GM19025 (cell line): ENCODE results near the gene CWC27.

ENCODE experiments used
- ATAC-seq: cut with Tn5 transposase; IDR thresholded peaks from one replicate; pipeline ENCODE4 v1.9.1; 2021; ENCODE audit warnings: mild to moderate bottlenecking, low read depth, moderate library complexity; ENCODE audit not compliant: unreplicated experiment

The CWC27 gene

DNA sequence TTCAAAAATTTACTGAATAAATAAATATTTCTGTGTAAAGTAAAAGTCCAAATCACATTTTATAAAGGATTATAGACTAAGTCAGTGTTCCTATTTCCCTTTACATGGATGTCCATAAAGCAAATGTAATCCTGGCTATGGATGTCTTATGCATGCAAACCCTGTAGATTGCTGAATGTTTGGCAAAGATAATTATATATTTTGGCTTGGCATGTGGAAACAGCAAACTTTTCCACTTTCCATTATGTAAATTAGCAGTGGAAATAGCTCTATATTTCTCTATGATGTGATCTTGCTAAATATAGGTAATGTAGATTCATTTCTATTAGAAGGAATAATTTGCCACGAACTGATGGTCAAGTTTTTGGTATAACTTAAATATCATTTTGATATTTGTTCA, 66.5 kb downstream of the CWC27 start:
- no peak for ATAC-seq

DNA sequence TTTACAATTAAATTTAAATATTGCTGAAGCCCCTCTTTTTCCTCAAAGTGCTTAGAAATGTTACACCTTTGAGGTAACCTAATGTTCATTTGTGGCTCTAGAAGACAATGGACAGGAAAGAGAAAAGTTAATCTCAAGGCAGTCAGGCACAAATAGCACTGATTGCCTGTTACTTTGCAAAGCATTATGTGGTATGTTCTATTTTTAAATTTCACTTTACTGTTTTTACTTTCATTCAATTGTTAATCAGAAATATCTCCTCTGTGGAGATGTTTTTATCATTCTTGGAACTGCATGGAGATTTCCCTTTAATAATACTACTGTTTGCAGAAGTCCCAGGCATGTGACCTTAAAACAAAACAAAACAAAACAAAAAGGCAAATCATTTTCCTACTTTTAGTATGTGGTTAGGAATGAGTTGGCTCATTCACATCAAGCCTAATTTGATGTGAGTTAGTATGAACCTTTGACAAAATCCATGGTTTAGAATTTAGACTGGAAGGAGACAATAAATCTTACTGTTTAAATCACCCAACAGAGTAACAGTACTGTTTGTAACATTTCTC, 67.5 kb downstream of the CWC27 start:
- no peak for ATAC-seq

DNA sequence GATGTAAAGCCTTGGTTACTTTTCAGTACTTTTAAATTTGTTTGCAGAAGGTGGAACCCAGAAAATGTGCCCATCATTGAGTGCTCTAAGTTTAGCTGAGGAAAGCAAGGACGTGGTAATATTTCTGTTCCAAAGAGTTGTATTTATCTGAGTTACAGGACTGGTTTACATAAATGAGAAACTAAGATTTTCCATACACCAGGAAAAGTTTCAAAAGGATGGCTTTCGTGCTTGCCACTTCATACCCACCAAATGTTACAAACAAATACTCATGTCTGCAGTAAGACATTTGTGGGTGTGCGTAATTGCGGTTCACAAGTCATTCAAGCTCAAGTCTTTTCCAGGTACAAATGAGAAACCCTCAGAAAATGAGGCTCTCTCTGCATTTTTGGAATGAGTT, 68.1 kb downstream of the CWC27 start:
- no peak for ATAC-seq

DNA sequence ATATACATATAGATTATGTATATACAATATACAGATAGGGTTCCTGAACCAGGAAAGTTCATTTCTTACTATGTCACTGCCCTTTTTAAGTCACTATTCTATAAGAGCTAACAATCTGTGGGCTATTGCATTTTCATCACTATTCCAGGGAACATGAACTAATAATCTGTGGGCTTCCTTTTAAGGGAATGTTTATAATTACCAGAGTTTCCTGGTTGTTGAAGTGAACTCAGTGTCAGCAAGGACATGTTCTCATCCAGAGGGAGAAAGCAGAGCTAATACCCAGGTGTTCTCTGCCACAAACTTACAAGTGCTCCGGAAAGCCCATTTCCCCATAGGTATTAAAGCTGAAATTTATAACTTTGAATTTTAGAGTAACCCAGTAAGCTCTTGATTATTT, 69.6 kb downstream of the CWC27 start:
- no peak for ATAC-seq

DNA sequence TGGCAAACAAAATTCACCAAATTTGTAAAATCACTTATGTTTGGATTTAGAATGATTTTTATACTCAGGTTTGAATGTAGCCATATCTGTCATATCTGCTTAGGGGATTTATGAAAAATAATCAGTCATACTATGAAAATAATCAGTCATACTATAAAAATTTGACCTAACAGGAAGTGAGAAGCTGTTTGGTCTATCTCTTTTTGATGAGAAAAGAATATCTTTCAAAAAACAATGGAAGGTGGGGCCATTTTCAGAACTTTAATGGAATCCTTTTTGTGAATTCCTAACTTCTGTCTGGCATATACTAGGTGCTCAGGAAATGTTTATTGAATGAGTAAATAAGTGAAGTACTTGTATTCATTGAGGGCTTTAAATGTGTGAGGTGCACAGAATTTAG, 70.1 kb downstream of the CWC27 start:
- no peak for ATAC-seq

DNA sequence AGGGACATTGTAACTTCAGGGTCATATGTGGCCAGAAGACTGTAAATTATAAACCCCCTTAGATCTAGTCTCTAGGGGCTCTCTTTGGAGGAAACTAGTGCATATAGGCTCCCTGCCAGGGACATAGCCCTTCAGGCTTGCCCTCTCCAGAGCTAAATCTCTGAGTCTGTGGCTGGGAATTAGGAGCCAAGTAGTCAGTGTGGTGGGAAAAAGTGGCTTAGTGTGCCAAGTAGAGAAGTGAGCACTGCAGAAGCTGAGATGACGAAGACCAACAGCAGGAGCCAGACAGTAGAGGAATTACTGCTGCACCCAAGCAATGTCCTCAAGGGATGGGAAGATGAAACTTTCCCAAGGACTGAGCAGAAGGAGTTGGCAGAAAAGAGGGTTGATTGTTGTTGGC, 71.2 kb downstream of the CWC27 start:
- ATAC-seq: no peak

DNA sequence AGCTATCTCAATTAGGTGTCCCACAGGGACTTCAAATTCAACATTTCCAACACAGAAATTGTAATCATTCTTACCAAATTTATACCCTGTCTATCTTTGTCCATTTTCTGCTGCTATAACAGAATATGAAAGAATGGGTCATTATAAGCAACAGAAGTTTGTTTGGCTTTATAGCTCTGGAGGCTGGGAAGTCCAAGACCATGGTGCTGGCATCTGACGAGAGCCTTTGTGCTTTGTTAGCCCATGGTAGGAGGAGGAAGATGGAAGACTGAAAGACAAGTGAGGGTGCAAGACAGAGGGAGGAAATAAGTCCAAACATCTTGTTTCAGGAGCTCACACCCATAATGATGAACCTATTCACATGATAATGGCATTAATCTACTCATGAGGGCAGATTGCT, 72.2 kb downstream of the CWC27 start:
- ATAC-seq: no peak

DNA sequence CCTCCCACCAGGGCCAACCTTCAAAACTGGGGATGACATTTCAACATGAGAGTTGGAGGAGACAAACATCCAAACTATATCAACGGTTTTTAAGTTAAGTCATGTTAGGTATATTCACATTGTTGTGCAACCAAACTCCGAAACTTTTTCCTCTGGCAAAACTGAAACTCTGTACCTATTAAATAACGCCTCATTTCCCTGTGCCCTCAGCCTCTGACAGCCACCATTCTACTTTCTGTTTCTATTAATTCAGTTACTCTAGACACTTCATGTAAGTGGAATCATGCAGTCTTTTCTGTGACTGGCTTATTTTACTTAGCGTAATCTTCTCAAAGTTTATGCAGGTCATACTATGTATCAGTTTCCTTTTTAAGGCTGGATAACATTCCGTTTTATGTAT, 85.0 kb downstream of the CWC27 start:
- ATAC-seq: no peak

DNA sequence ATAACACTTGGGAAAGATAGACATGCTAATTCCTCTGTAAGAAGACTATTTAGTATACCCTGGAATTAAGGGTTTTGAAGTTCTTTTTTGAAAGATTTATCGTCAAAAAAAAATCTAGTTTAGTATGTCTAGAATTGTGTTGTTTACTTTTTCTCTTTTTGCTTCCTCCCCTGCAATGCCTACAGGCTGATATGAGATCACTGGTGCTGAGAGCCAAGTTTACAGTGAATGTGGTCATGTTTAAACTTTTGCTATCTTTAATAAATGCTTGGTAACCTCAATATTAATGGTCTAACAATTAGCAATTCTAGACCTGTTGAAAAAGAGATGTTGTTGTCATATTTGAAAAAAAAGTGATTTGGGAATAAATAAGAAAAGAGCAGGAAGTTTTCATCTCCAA, 86.1 kb downstream of the CWC27 start:
- no peak for ATAC-seq

DNA sequence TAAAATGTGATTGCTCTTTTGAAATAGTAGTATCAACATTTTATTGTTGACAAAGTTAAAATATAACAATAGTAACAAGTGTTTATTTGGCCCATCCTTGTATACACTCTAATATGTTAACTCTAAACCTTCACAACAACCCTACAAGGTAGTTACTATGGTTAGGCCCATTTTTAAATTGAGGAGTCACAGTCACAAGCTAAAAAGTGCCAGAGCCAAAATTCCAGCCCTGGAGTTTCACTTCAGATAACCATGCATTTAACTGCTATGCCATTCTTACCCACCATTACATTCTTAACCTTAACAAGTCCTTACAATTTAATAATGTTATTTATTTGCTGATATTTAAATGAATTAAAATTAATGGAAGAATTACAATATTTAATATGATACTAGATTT, 91.2 kb downstream of the CWC27 start:
- no peak for ATAC-seq

DNA sequence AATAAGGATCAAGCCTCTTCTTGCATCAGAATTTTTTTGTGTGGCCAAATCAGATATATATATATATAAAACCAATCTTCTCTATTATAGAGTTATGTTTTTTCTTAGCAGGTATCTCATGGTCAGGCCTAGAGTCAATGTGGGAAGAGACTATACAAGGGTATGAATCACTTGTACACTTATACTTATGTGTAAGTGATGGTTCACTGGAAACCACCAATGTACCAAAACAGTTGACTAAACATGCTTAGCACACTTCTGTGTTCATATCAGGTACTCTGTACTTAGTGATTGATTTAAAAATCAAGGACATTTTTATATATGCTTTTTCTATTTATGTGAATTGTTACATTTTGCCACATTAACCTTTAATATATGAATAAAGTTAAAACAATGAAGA, 92.6 kb downstream of the CWC27 start:
- no peak for ATAC-seq

DNA sequence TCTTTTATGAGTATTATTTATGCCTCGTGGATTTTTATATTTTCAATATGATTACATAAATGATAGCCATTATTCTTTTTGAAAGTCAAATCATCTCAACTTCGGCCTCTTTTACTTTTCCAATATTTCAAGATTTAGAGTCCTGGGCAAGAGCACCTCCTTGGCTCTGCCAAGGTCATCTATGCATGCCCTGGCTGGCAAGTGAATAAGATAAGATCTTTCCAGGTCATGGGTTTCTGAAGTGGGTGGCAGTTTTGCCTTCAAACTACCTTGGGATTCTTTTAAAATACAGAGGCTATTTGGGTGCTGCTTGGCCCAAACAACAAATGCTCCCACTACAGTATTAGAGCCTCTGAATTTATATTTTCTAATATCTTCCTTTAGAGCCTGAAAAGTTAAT, 95.4 kb downstream of the CWC27 start:
- no peak for ATAC-seq

DNA sequence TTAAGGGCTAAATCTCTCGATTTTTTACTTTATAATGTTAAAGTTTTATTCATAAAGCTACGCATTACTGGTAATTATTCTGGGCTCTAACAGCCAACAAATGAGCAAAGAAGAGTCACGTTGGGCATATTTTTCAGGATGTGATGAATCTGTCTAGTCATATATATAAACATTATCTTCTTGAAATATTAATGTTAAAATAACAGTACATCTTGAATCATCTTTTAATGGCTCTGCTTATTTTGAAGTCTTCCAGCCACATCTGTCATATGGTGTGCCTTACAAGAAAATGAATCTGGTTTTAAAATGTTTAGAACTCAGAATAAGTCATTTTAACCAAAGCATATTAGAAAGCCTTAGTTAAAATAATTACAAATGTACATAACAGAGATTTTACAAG, 96.9 kb downstream of the CWC27 start:
- no peak for ATAC-seq

DNA sequence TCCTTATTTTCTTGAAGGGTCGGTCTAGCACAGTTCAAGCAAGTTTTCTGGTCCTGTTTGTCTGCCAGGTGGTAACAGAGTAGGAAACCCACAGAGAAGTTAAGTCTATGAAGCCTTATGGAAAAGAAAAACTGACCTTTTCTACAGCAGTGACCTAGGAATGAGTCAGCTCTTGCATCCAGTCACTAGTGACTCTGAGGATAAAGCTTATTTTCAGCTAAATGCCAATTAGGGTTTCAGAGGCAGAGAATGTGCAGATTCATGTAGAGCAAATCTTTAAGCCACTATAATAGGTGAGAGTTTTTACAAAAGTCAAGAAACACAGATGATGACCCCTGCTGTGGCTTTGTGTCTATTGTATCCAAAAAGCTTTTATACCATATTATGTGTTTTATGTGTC, 100.7 kb downstream of the CWC27 start:
- no peak for ATAC-seq

DNA sequence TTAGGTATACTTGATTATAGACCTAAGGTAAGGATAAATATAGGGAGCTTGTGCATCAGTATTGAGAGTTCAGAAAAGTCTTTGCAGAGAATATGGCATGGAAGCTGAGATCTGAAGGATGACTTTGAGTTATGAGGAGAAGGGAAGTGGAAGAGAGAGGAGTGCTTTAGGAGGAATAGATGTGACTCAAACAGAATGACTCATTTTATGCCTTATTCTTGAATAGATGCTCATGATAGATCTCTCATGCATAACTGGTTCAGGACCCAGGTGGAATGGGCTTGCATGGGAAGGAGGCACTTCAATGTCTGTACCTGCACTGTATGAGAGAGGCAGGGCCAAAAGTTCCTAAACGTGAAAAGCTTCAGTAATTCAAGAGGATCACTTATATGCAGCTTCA, 103.3 kb downstream of the CWC27 start:
- ATAC-seq: no peak

DNA sequence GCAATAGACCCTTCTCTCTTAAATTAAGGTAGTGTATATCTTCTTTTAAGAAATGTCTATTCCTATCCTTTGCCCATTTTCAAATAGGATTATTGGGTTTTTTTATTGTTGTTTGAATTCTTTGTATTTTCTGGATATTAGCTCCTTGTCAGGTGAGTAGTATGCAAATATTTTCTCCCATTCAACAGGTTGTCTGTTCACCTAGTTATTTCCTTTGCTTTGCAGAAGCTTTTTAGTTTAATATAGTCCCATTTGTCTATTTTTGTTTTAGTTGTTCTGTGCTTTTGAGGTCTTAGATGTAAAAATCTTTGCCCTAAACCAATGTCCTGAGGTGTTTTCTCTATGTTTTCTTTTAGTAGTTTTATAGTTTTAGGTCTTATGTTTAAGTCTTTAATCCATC, 104.7 kb downstream of the CWC27 start:
- ATAC-seq: no peak

DNA sequence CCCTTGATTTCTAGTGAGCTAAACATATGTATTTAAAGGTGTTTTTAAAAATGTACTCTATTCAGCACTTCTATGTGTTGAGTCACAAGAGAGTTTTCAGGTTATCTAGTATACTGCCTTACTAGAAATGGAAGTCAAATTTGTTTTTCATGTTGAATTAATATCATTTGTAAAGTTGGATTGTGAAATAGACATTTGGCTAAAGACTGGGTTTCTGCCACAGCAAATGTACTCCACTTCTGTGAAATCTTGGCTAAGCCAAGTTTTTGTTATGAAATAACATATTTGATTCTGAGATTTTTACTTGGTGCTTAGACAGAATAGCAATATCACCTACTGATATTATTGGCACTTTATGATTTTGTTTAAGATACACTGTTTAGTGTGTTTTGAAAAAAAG, 106.0 kb downstream of the CWC27 start:
- no peak for ATAC-seq

DNA sequence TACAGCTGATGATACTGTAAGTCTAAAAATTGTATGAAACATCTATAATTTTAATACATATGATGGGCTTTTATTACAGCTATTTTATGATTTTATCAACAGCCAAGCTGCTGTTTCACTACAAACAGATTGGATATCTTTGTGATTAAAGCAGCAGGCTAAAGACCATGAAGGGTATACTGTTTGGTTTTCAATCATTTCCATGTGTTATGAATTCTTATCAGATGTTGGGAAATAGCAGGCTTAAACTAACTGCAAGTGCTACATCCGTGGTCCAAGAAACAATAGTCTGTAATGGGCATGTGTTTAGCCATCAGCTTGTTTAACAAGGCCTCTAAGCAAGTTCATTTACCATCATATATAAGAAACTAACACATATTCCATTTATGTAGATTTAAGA, 107.5 kb downstream of the CWC27 start:
- ATAC-seq: no peak

DNA sequence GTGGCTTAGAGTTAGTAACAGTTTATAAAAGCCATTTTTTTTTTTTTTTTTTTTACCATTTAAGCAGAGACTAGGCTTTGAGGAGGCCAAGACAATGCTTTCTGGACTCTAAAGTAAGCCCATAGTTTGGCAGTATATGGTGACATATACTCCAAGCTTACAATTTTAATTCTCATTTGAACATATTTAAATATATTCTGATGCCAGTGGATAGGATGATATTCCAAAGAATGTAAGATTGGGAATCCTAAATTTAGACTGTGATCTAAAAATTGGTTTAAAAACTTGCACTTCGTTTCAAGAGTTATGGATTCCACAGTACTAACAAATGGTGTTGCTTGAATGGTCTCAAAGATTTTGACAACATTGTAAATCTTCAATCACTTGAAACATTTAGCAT, 112.1 kb downstream of the CWC27 start:
- ATAC-seq: no peak

DNA sequence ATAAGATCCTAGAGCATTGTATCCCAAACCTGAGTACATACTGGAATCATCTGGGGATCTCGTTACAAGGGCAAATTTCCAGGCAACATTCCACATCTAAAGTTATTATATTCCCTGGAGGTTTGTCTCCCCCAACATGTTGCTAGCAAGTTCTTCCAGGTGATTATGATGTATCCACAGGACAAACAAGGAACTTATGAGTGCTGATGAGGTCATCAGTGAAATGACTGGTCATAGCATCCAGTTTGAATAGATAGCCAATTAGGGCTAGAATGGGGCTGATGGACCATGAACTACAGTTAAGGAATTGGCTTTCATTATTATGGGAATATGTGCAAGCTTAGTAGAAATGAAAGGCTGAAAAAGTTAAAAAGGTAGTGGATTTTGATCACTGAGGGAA, 115.2 kb downstream of the CWC27 start:
- no peak for ATAC-seq

DNA sequence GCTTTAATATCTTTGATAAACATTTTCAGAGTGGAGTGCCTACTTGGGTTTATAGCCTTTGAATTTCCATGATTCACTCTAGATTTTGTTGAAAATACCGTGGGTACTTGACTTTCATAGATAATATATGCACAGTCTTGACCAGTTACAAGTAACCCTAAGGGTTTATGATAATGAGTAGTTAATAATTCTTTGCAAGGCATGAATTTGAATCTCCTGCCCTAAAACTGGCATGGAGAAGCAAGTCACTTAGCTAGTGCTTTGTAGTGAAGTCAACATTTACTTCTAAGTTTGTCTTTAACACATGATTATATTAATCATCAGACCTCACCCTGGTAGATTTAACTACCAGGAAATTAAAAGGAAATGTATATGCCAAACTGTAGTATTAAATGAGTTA, 115.8 kb downstream of the CWC27 start:
- no peak for ATAC-seq

DNA sequence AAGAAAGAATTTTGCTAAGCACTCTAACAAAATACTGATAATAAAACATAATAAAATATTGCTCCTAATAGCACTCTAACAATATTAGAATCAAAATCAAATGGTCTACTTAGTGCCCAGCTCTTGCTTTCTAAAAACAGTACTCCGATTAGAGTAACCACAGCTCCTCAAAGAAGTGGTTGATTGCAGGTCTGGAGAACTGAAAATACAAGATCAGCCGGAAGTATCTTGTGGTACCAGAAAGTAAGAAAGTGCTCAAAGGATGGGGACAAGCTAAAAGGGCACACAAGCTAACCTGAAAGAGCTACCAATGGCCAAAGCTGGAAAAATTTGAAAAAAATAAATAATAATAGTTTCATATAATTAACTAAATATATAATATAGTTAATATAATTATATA, 119.2 kb downstream of the CWC27 start:
- no peak for ATAC-seq

DNA sequence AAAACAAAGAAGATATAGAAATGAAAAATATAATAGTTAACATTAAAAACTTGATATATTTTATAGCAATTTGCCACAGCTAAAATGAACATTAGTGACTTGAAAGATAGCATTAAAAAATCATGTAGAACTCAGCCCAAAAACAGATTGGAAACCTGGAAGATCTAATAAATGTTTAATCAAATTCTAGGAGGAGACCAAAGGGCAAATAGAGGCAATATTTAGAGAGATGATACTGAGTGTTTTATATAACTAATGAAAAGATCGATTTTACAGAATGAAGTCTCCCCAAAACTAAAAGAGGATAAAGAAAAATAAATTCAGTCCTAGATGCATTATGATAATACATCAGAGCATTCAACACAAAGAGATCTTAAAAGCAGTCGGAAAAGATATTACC, 127.0 kb downstream of the CWC27 start:
- no peak for ATAC-seq
